ENCODE measurements around the gene PUM2. TPM values are rescaled to one million over a fixed set of nuclear protein-coding genes. Genes with fewer than 3 reads are reported as not detected.

PUM2 gene
- total RNA-seq, 1 experiment from 2014 or later = 105 TPM

DNA sequence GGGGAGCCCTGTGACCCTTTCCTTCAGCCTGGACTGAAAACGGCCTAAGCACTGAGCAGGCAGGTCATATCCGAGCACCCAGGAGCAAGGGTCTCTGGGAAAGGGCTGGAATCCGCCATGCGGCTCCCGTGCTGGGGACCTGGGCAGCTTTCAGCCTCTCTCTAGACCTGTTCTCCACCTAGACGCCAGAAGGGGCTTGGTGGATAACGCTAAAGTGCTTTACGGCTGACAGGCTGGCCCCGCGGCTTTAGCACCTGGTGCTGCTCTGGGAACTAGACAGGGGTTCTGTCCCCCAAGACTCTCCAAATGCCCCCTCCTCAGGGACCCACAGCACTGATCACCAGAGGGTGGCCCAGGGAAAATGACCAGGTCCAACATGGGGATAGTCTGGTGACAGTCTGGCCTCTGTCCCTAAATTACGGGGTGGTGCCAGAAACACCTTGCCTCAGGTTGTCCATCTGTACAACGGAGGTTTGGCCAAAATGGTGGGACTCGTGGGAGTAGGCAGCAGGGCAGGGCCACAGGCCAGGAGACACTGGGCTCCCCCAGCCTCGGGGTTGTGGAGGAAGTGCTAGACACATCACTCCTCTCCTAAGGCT is 138.7 kb downstream of the PUM2 start:
- ATAC-seq = no peak
- Histone ChIP-seq H4K20me1 (ENCODE audit: insufficient read depth) (no peaks in the 10 kb centered on the region), H3K27ac (ENCODE audit: low read depth, low read length) (no peak overlapping the region), H3K27me3 (ENCODE audit: insufficient read depth, low read length) (no peaks in the 10 kb centered on the region), H3K4me2 (ENCODE audit: low read length) (no peak overlapping the region), H3K4me3 (replicated peaks in 1 of 2; ENCODE audit: low read depth in 1 of 2, low read length in 2 of 2) (no peak overlapping the region), H3K36me3 (ENCODE audit: control insufficient read depth in 1 of 2, insufficient read depth in 2 of 2, low read length in 2 of 2) (no peaks in the 10 kb centered on the region), H3K4me1 (ENCODE audit: control insufficient read depth in 1 of 2, insufficient read depth in 2 of 2, low read length in 2 of 2) (peaks cover 0 to 8% of the 10 kb centered on the region in 2 experiments; a peak in 1 of 4 replicates), H3K79me2 (ENCODE audit: insufficient read depth, low read length) (no peaks in the 10 kb centered on the region), H2AFZ (ENCODE audit: low read depth, low read length, poor library complexity, severe bottlenecking) (no peak overlapping the region), H3K9ac (ENCODE audit: low read length) (no peak overlapping the region), H3K9me3 (ENCODE audit: control insufficient read depth in 1 of 2, insufficient read depth in 1 of 2, low read depth in 1 of 2, low read length in 2 of 2) (no peaks in the 10 kb centered on the region), H3K9me2 (ENCODE audit: insufficient read depth) (no peaks in the 10 kb centered on the region)
- RAD21 ChIA-PET (ENCODE audit: low non-redundant PET in 1 of 2, low total read pairs in 2 of 2, uncharacterized antibody in 2 of 2, unreplicated experiment in 2 of 2) = no interaction called here
- no TSS peak for BruUV-seq (replicated peaks)
- CTCF ChIA-PET = no interaction called here
- intact Hi-C loops (cut with micrococcal nuclease) = no loop called here
- no peak for TF ChIP-seq ZNF274 (IDR thresholded peaks at IDR 0.05; ENCODE audit: low read depth, low read length)
- no peak for TF ChIP-seq SRF (IDR thresholded peaks at IDR 0.05; ENCODE audit: low read depth)
- TF ChIP-seq CEBPB (IDR thresholded peaks at IDR 0.05; ENCODE audit: low read depth) = no peak
- TF ChIP-seq, protein P1, sequence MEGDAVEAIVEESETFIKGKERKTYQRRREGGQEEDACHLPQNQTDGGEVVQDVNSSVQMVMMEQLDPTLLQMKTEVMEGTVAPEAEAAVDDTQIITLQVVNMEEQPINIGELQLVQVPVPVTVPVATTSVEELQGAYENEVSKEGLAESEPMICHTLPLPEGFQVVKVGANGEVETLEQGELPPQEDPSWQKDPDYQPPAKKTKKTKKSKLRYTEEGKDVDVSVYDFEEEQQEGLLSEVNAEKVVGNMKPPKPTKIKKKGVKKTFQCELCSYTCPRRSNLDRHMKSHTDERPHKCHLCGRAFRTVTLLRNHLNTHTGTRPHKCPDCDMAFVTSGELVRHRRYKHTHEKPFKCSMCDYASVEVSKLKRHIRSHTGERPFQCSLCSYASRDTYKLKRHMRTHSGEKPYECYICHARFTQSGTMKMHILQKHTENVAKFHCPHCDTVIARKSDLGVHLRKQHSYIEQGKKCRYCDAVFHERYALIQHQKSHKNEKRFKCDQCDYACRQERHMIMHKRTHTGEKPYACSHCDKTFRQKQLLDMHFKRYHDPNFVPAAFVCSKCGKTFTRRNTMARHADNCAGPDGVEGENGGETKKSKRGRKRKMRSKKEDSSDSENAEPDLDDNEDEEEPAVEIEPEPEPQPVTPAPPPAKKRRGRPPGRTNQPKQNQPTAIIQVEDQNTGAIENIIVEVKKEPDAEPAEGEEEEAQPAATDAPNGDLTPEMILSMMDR (IDR thresholded peaks at IDR 0.05 in 2 of 3, conservative IDR thresholded peaks at IDR 0.05 in 1 of 3; ENCODE audit: borderline replicate concordance in 1 of 3, insufficient read depth in 1 of 3, low read depth in 2 of 3, low read length in 2 of 3) = no peak
- no peak for TF ChIP-seq RAD21 (IDR thresholded peaks at IDR 0.05; ENCODE audit: low read depth)
- TF ChIP-seq EZH2 (IDR thresholded peaks at IDR 0.05) = no peak
- TF ChIP-seq, protein P2, sequence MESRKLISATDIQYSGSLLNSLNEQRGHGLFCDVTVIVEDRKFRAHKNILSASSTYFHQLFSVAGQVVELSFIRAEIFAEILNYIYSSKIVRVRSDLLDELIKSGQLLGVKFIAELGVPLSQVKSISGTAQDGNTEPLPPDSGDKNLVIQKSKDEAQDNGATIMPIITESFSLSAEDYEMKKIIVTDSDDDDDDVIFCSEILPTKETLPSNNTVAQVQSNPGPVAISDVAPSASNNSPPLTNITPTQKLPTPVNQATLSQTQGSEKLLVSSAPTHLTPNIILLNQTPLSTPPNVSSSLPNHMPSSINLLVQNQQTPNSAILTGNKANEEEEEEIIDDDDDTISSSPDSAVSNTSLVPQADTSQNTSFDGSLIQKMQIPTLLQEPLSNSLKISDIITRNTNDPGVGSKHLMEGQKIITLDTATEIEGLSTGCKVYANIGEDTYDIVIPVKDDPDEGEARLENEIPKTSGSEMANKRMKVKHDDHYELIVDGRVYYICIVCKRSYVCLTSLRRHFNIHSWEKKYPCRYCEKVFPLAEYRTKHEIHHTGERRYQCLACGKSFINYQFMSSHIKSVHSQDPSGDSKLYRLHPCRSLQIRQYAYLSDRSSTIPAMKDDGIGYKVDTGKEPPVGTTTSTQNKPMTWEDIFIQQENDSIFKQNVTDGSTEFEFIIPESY (IDR thresholded peaks at IDR 0.05; ENCODE audit: extremely low read depth, insufficient replicate concordance, low read length) = no peak
- TF ChIP-seq, protein P3, sequence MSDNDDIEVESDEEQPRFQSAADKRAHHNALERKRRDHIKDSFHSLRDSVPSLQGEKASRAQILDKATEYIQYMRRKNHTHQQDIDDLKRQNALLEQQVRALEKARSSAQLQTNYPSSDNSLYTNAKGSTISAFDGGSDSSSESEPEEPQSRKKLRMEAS (IDR thresholded peaks at IDR 0.05) = no peak
- no peak for TF ChIP-seq SP1 (IDR thresholded peaks at IDR 0.05; ENCODE audit: low read depth)
- no peak for TF ChIP-seq POLR2AphosphoS5 (IDR thresholded peaks at IDR 0.05; ENCODE audit: low read depth, low read length)
- TF ChIP-seq, protein P4, sequence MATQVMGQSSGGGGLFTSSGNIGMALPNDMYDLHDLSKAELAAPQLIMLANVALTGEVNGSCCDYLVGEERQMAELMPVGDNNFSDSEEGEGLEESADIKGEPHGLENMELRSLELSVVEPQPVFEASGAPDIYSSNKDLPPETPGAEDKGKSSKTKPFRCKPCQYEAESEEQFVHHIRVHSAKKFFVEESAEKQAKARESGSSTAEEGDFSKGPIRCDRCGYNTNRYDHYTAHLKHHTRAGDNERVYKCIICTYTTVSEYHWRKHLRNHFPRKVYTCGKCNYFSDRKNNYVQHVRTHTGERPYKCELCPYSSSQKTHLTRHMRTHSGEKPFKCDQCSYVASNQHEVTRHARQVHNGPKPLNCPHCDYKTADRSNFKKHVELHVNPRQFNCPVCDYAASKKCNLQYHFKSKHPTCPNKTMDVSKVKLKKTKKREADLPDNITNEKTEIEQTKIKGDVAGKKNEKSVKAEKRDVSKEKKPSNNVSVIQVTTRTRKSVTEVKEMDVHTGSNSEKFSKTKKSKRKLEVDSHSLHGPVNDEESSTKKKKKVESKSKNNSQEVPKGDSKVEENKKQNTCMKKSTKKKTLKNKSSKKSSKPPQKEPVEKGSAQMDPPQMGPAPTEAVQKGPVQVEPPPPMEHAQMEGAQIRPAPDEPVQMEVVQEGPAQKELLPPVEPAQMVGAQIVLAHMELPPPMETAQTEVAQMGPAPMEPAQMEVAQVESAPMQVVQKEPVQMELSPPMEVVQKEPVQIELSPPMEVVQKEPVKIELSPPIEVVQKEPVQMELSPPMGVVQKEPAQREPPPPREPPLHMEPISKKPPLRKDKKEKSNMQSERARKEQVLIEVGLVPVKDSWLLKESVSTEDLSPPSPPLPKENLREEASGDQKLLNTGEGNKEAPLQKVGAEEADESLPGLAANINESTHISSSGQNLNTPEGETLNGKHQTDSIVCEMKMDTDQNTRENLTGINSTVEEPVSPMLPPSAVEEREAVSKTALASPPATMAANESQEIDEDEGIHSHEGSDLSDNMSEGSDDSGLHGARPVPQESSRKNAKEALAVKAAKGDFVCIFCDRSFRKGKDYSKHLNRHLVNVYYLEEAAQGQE (IDR thresholded peaks at IDR 0.05; ENCODE audit: low read depth) = no peak
- no peak for TF ChIP-seq EZH2phosphoT487 (IDR thresholded peaks at IDR 0.05; ENCODE audit: borderline replicate concordance)
- no peak for TF ChIP-seq YY1 (IDR thresholded peaks at IDR 0.05; ENCODE audit: extremely low read depth, insufficient replicate concordance, low read depth, low read length)
- TF ChIP-seq, protein P5, sequence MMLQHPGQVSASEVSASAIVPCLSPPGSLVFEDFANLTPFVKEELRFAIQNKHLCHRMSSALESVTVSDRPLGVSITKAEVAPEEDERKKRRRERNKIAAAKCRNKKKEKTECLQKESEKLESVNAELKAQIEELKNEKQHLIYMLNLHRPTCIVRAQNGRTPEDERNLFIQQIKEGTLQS (IDR thresholded peaks at IDR 0.05) = no peak
- no peak for TF ChIP-seq ELF1 (IDR thresholded peaks at IDR 0.05; ENCODE audit: borderline replicate concordance, low read depth)
- TF ChIP-seq POLR2A (IDR thresholded peaks at IDR 0.05; ENCODE audit: borderline replicate concordance, extremely low read depth, insufficient read depth, insufficient read length) = no peak
- no peak for TF ChIP-seq ZFX (IDR thresholded peaks at IDR 0.05)
- DNase-seq (ENCODE audit: low read depth, low spot score) = no peak
- POLR2A ChIA-PET = no interaction called here

Data from HCT116 (cell line).